Heart right ventricle (tissue), 16 donors: ENCODE data around the gene CYP24A1. TPM values are rescaled to one million over a fixed set of nuclear protein-coding genes. Genes with fewer than 3 reads are reported as not detected.

Experiments used
- ATAC-seq, 8 donors: fragments of 200-7000 bp; cut with Tn5 transposase; one replicate each; pipeline ENCODE4 v1.9.1; 2020; ENCODE audit warnings: mild to moderate bottlenecking in 8 of 8, moderate library complexity in 8 of 8, moderate number of reproducible peaks in 1 of 8
- DNase-seq, 2 donors: peaks; one replicate each; pipeline ENCODE4 v3.0.0-alpha.2; 2020
- H3K27ac ChIP-seq, 10 donors: fragments of 200-600 bp; sonication (generic) in 2 of 10; one replicate each; pipeline versions ENCODE4 v1.5.0 to v1.8.0; 2020 to 2022; ENCODE audit warnings: mild to moderate bottlenecking in 3 of 10
- H3K27me3 ChIP-seq, 7 donors: fragments of 200-600 bp; one replicate each; pipeline ENCODE4 v1.8.0; 2021 to 2022; ENCODE audit warnings: mild to moderate bottlenecking in 2 of 7
- H3K36me3 ChIP-seq, 9 donors: fragments of 200-600 bp; sonication (generic) in 1 of 9; one replicate each; pipeline versions ENCODE4 v1.5.0 to v1.8.0; 2020 to 2022; ENCODE audit warnings: mild to moderate bottlenecking in 2 of 9
- H3K4me1 ChIP-seq, 9 donors: fragments of 200-600 bp; sonication (generic) in 1 of 9; one replicate each; pipeline versions ENCODE4 v1.5.0 to v1.8.0; 2020 to 2022; ENCODE audit warnings: mild to moderate bottlenecking in 4 of 9
- H3K4me3 ChIP-seq, 10 donors: fragments of 200-600 bp; sonication (generic) in 2 of 10; one replicate each; pipeline versions ENCODE4 v1.5.0 to v1.8.0; 2020 to 2022; ENCODE audit warnings: mild to moderate bottlenecking in 7 of 10, moderate library complexity in 2 of 10
- H3K9me3 ChIP-seq, 11 donors: fragments of 200-600 bp in 10 of 11; sonication (generic) in 2 of 11; one replicate each; pipeline versions ENCODE4 v1.5.0 to v1.8.0; 2013 to 2022; ENCODE audit warnings: mild to moderate bottlenecking in 2 of 11, control low read depth in 1 of 11, moderate library complexity in 1 of 11
- WGBS, 2 donors: extraction: QIAGEN DNeasy Blood & Tissue Kit; methylation state at CpG; one replicate each; pipeline ENCODE4 v1.1.7; 2013; ENCODE audit warnings: inconsistent platforms in 1 of 2; 5-methylcytosine and 5-hydroxymethylcytosine counted together
- intact Hi-C, 10 donors: fragments of 100-400 bp; cut with DNase I; formaldehyde crosslinking; loops; one replicate each; pipeline versions ENCODE4 v1.11.1 to v1.14.2; 2022
- polyA plus RNA-seq, 2 donors: library from polyadenylated mRNA; stranded (reverse); fragments of 200-250 nt; gene quantifications; one replicate each; pipeline ENCODE4 v1.2.3, GENCODE V29; 2013
- total RNA-seq, 10 donors: library from RNA; stranded (reverse); fragmentation: NEBNext Ultra II Directional in 3 of 10; extraction: Animal tissue kit (Norgen Biotek cat#: 25700) in 3 of 10; gene quantifications; one replicate each; pipeline versions ENCODE4 v1.2.1 to v1.2.4, GENCODE V29; 2021 to 2023
- TF ChIP-seq, protein P1 (sequence below), 9 donors: fragments of 200-600 bp; sonication (generic) in 2 of 9; IDR thresholded peaks; one replicate each; pipeline versions ENCODE4 v1.5.0 to v1.8.0; 2021 to 2022; ENCODE audit warnings: antibody characterized with exemption in 9 of 9, mild to moderate bottlenecking in 5 of 9, moderate library complexity in 1 of 9
- donor health status: Arrhythmogenic right ventricular cardiomyopathy.
- donor health status: ischemic (EF 13 %, LVEDD 7.1; RV severe dilation, severe dysfunction).
- donor health status: healthy with polysubstance abuse.
- donor health status: DM: no; HTN: yes; CAD: no.
- donor health status: DM: no; HTN: no; CAD: no.
- donor health status: ischemic (EF 25% LVEDD 6.9; RV normal size, moderate dysfunction).
- donor health status: ischemic (EF 25% LVEDD 5.7; RV mildly dilated, moderate dysfunction).
- donor health status: healthy.
- donor health status: DM: yes; HTN: yes; CAD: no.
- donor health status: Ischemic cardiomyopathy.
- donor health status: ischemic (EF 35%, LVEDD 5.7; RV mildly dilated, moderate dysfunction).
- donor health status: nonischemic (EF 11% LVEDD 7.7; RV severe dilation, severe dysfunction).
- donor health status: DM: yes; HTN: yes; CAD: no.
- donor health status: PGD.
- donor health status: ischemic (EF 29% LVEDD 5.4; RV normal size, mild dysfunction).
- donor health status: nonischemic (EF 23%, LVEDD 6.1; RV moderate dilation, normal function).

Gene CYP24A1
- total and polyA plus RNA-seq, 12 donors = not detected

DNA sequence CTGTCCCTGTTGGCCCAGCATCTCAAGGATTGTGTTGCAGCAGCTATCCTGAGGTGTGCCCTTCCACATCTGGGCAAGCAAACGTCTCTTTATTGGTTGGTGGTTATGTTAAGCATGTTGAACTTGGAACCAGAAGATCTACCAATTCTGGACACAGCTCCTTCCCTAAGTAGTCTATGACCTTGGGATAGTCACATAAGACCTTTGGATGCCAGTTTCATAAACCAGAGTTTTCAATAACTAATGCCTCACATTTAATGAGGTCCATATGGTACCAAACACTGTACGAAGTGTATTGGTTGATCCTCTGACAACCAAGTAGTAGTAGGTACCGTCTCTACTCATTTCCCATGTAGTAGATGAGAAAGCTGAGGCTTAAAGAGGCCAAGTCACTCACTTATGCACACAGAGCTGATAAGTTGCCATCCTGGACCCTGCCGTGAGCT lies 3.7 kb downstream of the CYP24A1 start:
- TF ChIP-seq, protein P1, sequence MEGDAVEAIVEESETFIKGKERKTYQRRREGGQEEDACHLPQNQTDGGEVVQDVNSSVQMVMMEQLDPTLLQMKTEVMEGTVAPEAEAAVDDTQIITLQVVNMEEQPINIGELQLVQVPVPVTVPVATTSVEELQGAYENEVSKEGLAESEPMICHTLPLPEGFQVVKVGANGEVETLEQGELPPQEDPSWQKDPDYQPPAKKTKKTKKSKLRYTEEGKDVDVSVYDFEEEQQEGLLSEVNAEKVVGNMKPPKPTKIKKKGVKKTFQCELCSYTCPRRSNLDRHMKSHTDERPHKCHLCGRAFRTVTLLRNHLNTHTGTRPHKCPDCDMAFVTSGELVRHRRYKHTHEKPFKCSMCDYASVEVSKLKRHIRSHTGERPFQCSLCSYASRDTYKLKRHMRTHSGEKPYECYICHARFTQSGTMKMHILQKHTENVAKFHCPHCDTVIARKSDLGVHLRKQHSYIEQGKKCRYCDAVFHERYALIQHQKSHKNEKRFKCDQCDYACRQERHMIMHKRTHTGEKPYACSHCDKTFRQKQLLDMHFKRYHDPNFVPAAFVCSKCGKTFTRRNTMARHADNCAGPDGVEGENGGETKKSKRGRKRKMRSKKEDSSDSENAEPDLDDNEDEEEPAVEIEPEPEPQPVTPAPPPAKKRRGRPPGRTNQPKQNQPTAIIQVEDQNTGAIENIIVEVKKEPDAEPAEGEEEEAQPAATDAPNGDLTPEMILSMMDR (IDR thresholded peaks at IDR 0.05) = no peak
- DNase-seq (no peak), ATAC-seq (no peak)
- no peak overlapping the region for H3K27ac ChIP-seq
- no peaks in the 10 kb centered on the region for H3K9me3 ChIP-seq
- no peak overlapping the region for H3K4me3 ChIP-seq
- H3K36me3 ChIP-seq = no peaks in the 10 kb centered on the region
- peaks cover 11 to 93% (median 89%) of the 10 kb centered on the region in 7 donors for H3K27me3 ChIP-seq
- H3K4me1 ChIP-seq = peaks cover 0 to 26% (median 20%) of the 10 kb centered on the region in 9 donors
- intact Hi-C loops = loop anchor here in 1 of 10 donors (10.0 kb wide), 1 partner anchor 55 kb away; no protein-coding TSS in a partner anchor
- WGBS, 2 donors = 53 to 66% methylated on average over 4 of the region's 4 CpGs

DNA sequence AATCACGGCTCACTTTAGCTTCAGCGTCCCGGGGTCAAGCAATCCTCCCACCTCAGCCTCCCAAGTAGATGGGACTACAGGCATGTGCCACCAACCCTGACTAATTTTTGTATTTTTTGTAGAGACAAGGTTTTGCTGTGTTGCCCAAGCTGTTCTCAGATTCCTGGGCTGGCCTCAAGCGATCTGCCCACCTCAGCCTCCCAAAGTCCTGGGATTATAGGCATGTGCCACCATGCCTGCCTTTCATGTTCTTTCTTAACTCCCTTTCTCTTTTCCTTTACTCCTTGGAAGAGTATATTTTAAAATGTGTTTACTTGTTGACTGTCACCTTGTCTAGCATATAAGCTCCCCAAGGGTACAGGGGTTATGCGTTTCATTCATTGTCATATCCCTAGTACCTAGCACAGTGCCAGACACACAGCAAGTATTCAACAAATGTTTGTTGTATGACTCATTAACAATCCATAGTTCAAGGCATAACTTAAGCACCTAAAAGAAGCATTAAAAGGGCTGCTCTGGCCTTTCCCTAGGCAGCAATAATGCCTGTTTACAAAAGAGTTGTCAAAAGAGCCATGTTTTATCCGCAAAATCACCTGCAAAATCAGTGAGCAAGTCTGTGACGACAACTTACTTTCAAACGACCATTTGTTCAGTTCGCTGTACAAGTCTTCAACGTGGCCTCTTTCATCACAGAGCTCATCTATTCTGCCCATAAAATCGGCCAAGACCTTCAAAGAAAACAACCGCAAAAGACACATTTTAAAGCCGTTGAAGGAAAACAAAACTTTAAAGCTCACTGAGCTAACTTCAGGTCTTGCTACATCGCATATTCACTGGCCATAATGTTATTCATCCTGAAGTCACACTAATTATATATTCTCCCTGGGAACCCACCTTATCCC lies 4.6 kb downstream of the CYP24A1 start:
- no peak for ATAC-seq
- Histone ChIP-seq H3K4me3 (no peak overlapping the region), H3K9me3 (no peaks in the 10 kb centered on the region), H3K36me3 (no peaks in the 10 kb centered on the region), H3K27me3 (peaks cover 8 to 90% (median 84%) of the 10 kb centered on the region in 7 donors), H3K4me1 (peaks cover 0 to 18% (median 15%) of the 10 kb centered on the region in 9 donors), H3K27ac (no peak overlapping the region)
- TF ChIP-seq, protein P1 (IDR thresholded peaks at IDR 0.05) = no peak
- intact Hi-C loops = no loop called here
- DNase-seq = no peak
- WGBS, 2 donors = 77 to 81% methylated on average over 14 of the region's 14 CpGs

DNA sequence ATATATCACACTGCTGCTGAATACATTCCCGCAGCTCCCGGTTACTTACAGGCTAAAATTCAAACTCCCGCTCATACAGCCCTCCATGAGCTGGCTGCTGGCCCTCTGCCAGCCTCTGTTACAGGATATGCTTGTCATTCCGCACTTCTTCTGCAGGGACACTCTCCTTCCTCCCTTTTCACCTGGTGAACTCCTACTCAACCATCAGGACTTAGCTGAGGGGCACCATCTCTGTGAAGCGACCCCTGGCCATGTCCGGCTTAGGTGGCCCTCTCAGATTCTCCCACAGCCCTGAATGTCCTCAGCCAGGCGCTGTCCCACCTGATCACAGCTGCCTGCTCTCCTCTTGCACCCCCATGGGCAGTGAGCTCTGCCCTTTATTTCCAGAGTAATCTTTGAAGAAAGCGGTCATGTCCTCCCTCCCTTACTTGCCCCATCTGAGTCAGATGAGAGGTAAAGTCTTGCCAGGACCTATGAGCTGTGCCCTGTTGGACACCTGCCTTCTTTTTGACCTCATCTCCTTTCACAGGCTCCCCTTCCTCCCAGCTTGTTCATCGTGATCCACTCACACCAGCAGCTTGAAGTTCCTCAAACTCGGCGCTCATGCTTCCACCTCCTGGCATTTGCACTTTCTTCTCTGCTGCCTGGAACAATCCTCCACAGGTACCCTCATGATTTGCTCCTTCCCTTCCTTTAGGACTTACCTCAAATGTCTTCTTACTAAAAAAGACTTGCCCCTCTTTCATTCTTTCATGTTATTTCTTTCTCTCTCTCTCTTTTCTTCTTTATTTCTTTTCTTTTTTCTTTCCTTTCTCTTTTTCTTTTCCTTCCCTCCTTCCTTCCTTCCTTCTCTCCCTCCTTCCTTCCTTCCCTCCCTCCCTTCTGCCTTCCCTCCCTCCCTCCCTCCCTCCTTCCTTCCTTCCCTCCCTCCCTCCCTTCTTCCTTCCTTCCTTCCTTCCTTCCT lies 5.6 kb downstream of the CYP24A1 start:
- H3K4me1 ChIP-seq = peaks cover 0 to 8% (median 5%) of the 10 kb centered on the region in 9 donors
- H3K27ac ChIP-seq = no peak overlapping the region
- ATAC-seq (no peak), DNase-seq (no peak)
- intact Hi-C loops = no loop called here
- H3K4me3 ChIP-seq = no peak overlapping the region
- WGBS, 2 donors = 57 to 63% methylated on average over 11 of the region's 11 CpGs
- no peaks in the 10 kb centered on the region for H3K9me3 ChIP-seq
- no peaks in the 10 kb centered on the region for H3K36me3 ChIP-seq
- TF ChIP-seq, protein P1 (IDR thresholded peaks at IDR 0.05) = no peak
- peaks cover 0 to 84% (median 76%) of the 10 kb centered on the region in 7 donors for H3K27me3 ChIP-seq
